HEK293 (cell line): ENCODE data around the gene TCF3.

Experiments
- FEZF1 ChIP-seq: fragments of 450-650 bp; formaldehyde crosslinking; IDR thresholded peaks from 2 replicates; pipeline ENCODE4 v1.5.1; 2016; ENCODE audit warnings: missing biosample characterization, missing genetic modification characterization
- GLIS2 ChIP-seq: fragments of 450-650 bp; formaldehyde crosslinking; IDR thresholded peaks from 2 replicates; pipeline ENCODE4 v1.5.1; 2016; ENCODE audit warnings: missing biosample characterization, missing genetic modification characterization
- PATZ1 ChIP-seq: fragments of 450-650 bp; formaldehyde crosslinking; IDR thresholded peaks from 2 replicates; pipeline ENCODE4 v1.5.1; 2016; ENCODE audit warnings: missing biosample characterization, missing genetic modification characterization
- REST ChIP-seq: fragments of 450-650 bp; formaldehyde crosslinking; IDR thresholded peaks from 2 replicates; pipeline ENCODE4 v1.5.1; 2016; ENCODE audit warnings: missing biosample characterization, missing genetic modification characterization
- TCF7L2 ChIP-seq: IDR thresholded peaks from 2 replicates; pipeline ENCODE4 v1.6.1; 2011; ENCODE audit warnings: low read depth, mild to moderate bottlenecking, inconsistent platforms, low read length, moderate library complexity, borderline replicate concordance
- ZBTB10 ChIP-seq: fragments of 450-650 bp; formaldehyde crosslinking; IDR thresholded peaks from 2 replicates; pipeline ENCODE4 v1.5.1; 2016; ENCODE audit warnings: missing biosample characterization, missing genetic modification characterization
- ZBTB6 ChIP-seq: fragments of 450-650 bp; formaldehyde crosslinking; IDR thresholded peaks from 2 replicates; pipeline ENCODE4 v1.5.1; 2017; ENCODE audit warnings: missing biosample characterization, missing genetic modification characterization
- ZNF140 ChIP-seq: fragments of 450-650 bp; formaldehyde crosslinking; IDR thresholded peaks from 2 replicates; pipeline ENCODE4 v1.5.1; 2016; ENCODE audit warnings: missing biosample characterization, missing genetic modification characterization
- ZNF155 ChIP-seq: fragments of 450-650 bp; formaldehyde crosslinking; IDR thresholded peaks from 2 replicates; pipeline ENCODE4 v1.5.1; 2016; ENCODE audit warnings: missing biosample characterization, missing genetic modification characterization
- ZNF169 ChIP-seq: fragments of 450-650 bp; formaldehyde crosslinking; IDR thresholded peaks from 2 replicates; pipeline ENCODE4 v1.5.1; 2016; ENCODE audit warnings: missing biosample characterization, missing genetic modification characterization
- ZNF175 ChIP-seq: fragments of 450-650 bp; formaldehyde crosslinking; IDR thresholded peaks from 2 replicates; pipeline ENCODE4 v1.5.1; 2016; ENCODE audit warnings: missing biosample characterization, missing genetic modification characterization
- ZNF23 ChIP-seq: fragments of 450-650 bp; formaldehyde crosslinking; IDR thresholded peaks from 2 replicates; pipeline ENCODE4 v1.5.1; 2016; ENCODE audit warnings: missing biosample characterization, missing genetic modification characterization, borderline replicate concordance
- ZNF302 ChIP-seq: fragments of 450-650 bp; formaldehyde crosslinking; IDR thresholded peaks from 2 replicates; pipeline ENCODE4 v1.5.1; 2016; ENCODE audit warnings: missing biosample characterization, missing genetic modification characterization, low read depth
- ZNF341 ChIP-seq: fragments of 450-650 bp; formaldehyde crosslinking; IDR thresholded peaks from 2 replicates; pipeline ENCODE4; 2016; ENCODE audit warnings: low read depth, missing biosample characterization, missing genetic modification characterization
- ZNF394 ChIP-seq: fragments of 450-650 bp; formaldehyde crosslinking; IDR thresholded peaks from 2 replicates; pipeline ENCODE4 v1.5.1; 2016; ENCODE audit warnings: missing biosample characterization, missing genetic modification characterization, mild to moderate bottlenecking, moderate library complexity, borderline replicate concordance
- ZNF544 ChIP-seq: fragments of 450-650 bp; formaldehyde crosslinking; IDR thresholded peaks from 2 replicates; pipeline ENCODE4 v1.5.0; 2017; ENCODE audit warnings: missing biosample characterization, missing genetic modification characterization
- ZNF626 ChIP-seq: fragments of 450-650 bp; sonication (Bioruptor Pico); formaldehyde crosslinking; IDR thresholded peaks from 2 replicates; pipeline ENCODE4 v1.5.1; 2018; ENCODE audit warnings: missing biosample characterization, missing genetic modification characterization, inconsistent platforms
- ZNF639 ChIP-seq: fragments of 450-650 bp; formaldehyde crosslinking; IDR thresholded peaks from 2 replicates; pipeline ENCODE4 v1.5.1; 2016; ENCODE audit warnings: missing biosample characterization, missing genetic modification characterization
- ZNF670 ChIP-seq: fragments of 450-650 bp; formaldehyde crosslinking; IDR thresholded peaks from 2 replicates; pipeline ENCODE4 v1.5.1; 2016; ENCODE audit warnings: missing biosample characterization, missing genetic modification characterization, low read depth
- ZNF701 ChIP-seq: fragments of 450-650 bp; formaldehyde crosslinking; IDR thresholded peaks from 2 replicates; pipeline ENCODE4 v1.5.1; 2016; ENCODE audit warnings: missing biosample characterization, missing genetic modification characterization
- ZNF777 ChIP-seq: fragments of 450-650 bp; formaldehyde crosslinking; IDR thresholded peaks from 2 replicates; pipeline ENCODE4 v1.5.1; 2017; ENCODE audit warnings: missing biosample characterization, missing genetic modification characterization, borderline replicate concordance
- ZNF843 ChIP-seq: fragments of 450-650 bp; formaldehyde crosslinking; IDR thresholded peaks from 2 replicates; pipeline ENCODE4 v1.5.1; 2016; ENCODE audit warnings: missing biosample characterization, missing genetic modification characterization
- TF ChIP-seq, protein P1 (sequence below): IDR thresholded peaks from 2 replicates; pipeline ENCODE4 v1.6.1; 2011; ENCODE audit warnings: mild to moderate bottlenecking, low read depth, low read length, borderline replicate concordance
- TF ChIP-seq, protein P2 (sequence below): fragments of 450-650 bp; formaldehyde crosslinking; IDR thresholded peaks from 2 replicates; pipeline ENCODE4 v1.5.1; 2016; ENCODE audit warnings: missing biosample characterization, missing genetic modification characterization

Gene TCF3

DNA sequence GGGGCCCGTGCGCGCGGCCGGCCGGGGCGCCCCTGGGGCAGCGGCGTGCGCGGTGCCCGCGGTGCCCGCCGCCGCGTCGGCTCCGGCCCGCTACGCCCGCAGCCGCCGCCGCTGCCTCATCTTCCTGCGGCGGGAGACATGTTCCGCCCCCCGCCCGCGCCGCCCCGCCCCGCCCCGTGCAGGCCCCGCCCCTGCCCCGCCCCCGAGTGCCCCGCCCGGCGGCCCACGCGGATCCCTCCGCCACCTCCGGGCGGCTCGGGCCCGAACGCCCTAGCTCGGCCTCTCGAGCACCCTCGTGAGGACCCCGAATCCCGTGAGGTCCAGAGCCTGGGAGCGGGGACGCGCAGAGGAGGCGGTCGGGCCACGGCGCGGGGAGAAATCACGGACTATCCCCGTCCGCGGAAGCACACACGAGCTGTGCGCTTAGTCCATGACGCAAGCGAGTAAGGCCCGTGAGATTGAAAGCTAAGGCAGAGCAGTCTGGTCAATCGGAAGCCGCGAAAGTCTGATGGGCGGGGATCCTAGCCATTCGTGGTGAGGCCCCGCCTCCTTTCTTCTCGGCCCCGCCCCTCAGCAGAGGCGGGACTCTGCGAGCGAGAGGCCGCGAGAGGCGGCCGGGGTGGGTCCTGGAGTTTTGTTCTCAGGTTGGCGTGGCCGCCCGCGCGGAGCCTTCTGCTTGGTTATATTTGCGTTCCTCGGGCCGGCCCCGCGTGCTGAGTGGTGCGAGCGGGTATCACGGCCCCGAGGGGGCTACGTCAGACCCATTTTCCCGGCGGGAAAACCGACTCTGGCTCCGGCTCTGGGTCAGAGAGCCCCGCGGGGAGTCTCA lies at the start of gene TCF3 (continued):
- TF ChIP-seq ZBTB6 (tag by site-specific recombination) (no peak; the same call in 1 of the 2 replicates), REST (tag by site-specific recombination) (no peak), ZNF544 (tag by site-specific recombination) (no peak), ZNF701 (tag by site-specific recombination) (no peak), ZNF140 (tag by site-specific recombination) (no peak), ZNF626 (tag by site-specific recombination) (no peak), PATZ1 (tag by site-specific recombination) (peak; percentile 96), ZNF302 (tag by site-specific recombination) (peak; percentile 65; the same call in 1 of the 2 replicates), FEZF1 (peak; percentile 37; the same call in 1 of the 2 replicates), TCF7L2 (no peak), ZNF394 (tag by site-specific recombination) (peak; percentile 73; the same call in 1 of the 2 replicates), ZNF777 (no peak), ZNF155 (no peak), ZBTB10 (tag by site-specific recombination) (0 out of 2 replicates have a peak, but pooled peaks have one; percentile 36), ZNF670 (tag by site-specific recombination) (no peak), ZNF341 (tag by site-specific recombination) (no peak), ZNF639 (tag by site-specific recombination) (peak; percentile 98; the same call in 1 of the 2 replicates), ZNF843 (peak; percentile 78), ZNF175 (tag by site-specific recombination) (no peak), ZNF169 (tag by site-specific recombination) (peak; percentile 88; the same call in 1 of the 2 replicates), GLIS2 (peak; percentile 87), ZNF23 (no peak)
- TF ChIP-seq, protein P1, sequence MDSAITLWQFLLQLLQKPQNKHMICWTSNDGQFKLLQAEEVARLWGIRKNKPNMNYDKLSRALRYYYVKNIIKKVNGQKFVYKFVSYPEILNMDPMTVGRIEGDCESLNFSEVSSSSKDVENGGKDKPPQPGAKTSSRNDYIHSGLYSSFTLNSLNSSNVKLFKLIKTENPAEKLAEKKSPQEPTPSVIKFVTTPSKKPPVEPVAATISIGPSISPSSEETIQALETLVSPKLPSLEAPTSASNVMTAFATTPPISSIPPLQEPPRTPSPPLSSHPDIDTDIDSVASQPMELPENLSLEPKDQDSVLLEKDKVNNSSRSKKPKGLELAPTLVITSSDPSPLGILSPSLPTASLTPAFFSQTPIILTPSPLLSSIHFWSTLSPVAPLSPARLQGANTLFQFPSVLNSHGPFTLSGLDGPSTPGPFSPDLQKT, result no peak
- TF ChIP-seq, protein P2, sequence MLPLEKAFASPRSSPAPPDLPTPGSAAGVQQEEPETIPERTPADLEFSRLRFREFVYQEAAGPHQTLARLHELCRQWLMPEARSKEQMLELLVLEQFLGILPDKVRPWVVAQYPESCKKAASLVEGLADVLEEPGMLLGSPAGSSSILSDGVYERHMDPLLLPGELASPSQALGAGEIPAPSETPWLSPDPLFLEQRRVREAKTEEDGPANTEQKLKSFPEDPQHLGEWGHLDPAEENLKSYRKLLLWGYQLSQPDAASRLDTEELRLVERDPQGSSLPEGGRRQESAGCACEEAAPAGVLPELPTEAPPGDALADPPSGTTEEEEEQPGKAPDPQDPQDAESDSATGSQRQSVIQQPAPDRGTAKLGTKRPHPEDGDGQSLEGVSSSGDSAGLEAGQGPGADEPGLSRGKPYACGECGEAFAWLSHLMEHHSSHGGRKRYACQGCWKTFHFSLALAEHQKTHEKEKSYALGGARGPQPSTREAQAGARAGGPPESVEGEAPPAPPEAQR, result peak; percentile 98
- TF ChIP-seq, all 188 proteins: peak for 90
